H9 (cell line): Measurements from ENCODE around the gene LRP5. TPM values are rescaled to one million over a fixed set of nuclear protein-coding genes. Genes with fewer than 3 reads are reported as not detected.

ENCODE experiments used
- DNase-seq: peaks from one replicate; pipeline ENCODE4 v3.0.0-alpha.2; 2017
- H2AFZ ChIP-seq: one replicate; pipeline ENCODE4 v1.6.1; 2013; ENCODE audit warnings: mild to moderate bottlenecking, low read length, control low read depth, moderate library complexity
- H2AK5ac ChIP-seq: 2 replicates; pipeline ENCODE4 v1.6.1; 2013; ENCODE audit warnings: low read length, control low read depth, mixed read lengths; ENCODE audit not compliant: insufficient read length
- H2BK120ac ChIP-seq: one replicate; pipeline ENCODE4 v1.6.1; 2013; ENCODE audit warnings: low read depth, mild to moderate bottlenecking, low read length, control low read depth, inconsistent platforms; ENCODE audit not compliant: poor library complexity, severe bottlenecking
- H2BK12ac ChIP-seq: 2 replicates; pipeline ENCODE4 v1.6.1; 2013; ENCODE audit warnings: low read length, control low read depth, mixed read lengths, low read depth; ENCODE audit not compliant: insufficient read length
- H2BK15ac ChIP-seq: 2 replicates; pipeline ENCODE4 v1.6.1; 2013; ENCODE audit warnings: low read depth, low read length, control low read depth
- H2BK20ac ChIP-seq: one replicate; pipeline ENCODE4 v1.6.1; 2013; ENCODE audit warnings: low read depth, mild to moderate bottlenecking, low read length, control low read depth, inconsistent platforms; ENCODE audit not compliant: poor library complexity, severe bottlenecking
- H2BK5ac ChIP-seq: 2 replicates; pipeline ENCODE4 v1.6.1; 2013; ENCODE audit warnings: low read length, control low read depth, mixed read lengths; ENCODE audit not compliant: insufficient read length
- H3K14ac ChIP-seq: 2 replicates; pipeline ENCODE4 v1.6.1; 2013; ENCODE audit warnings: low read length, control low read depth; ENCODE audit not compliant: insufficient read depth
- H3K18ac ChIP-seq: 2 replicates; pipeline ENCODE4 v1.6.1; 2013; ENCODE audit warnings: low read depth, mild to moderate bottlenecking, mixed read lengths, low read length, control low read depth; ENCODE audit not compliant: insufficient read length
- H3K23ac ChIP-seq: 2 replicates; pipeline ENCODE4 v1.6.1; 2013; ENCODE audit warnings: low read length, control low read depth, mixed read lengths, low read depth; ENCODE audit not compliant: insufficient read length
- H3K23me2 ChIP-seq: 2 replicates; pipeline ENCODE4 v1.6.1; 2013; ENCODE audit warnings: low read depth, mild to moderate bottlenecking, mixed read lengths, low read length, control low read depth; ENCODE audit not compliant: insufficient read length, poor library complexity, severe bottlenecking
- H3K27ac ChIP-seq: 2 replicates; pipeline ENCODE4 v1.5.1; 2013; ENCODE audit warnings: low read length, control low read depth, mixed read lengths, low read depth; ENCODE audit not compliant: insufficient read length
- H3K27me3 ChIP-seq: 2 replicates; pipeline ENCODE4 v1.6.1; 2013; ENCODE audit warnings: low read length, control low read depth, inconsistent platforms; ENCODE audit not compliant: insufficient read depth
- H3K4ac ChIP-seq: 2 replicates; pipeline ENCODE4 v1.6.1; 2013; ENCODE audit warnings: low read depth, mild to moderate bottlenecking, control low read depth, inconsistent platforms, low read length, moderate library complexity
- H3K4me1 ChIP-seq: 2 replicates; pipeline ENCODE4 v1.6.1; 2013; ENCODE audit warnings: low read length, control low read depth, inconsistent platforms; ENCODE audit not compliant: insufficient read depth
- H3K4me2 ChIP-seq: 2 replicates; pipeline ENCODE4 v1.6.1; 2013; ENCODE audit warnings: low read length, control low read depth, mixed read lengths; ENCODE audit not compliant: insufficient read length, insufficient read depth
- H3K56ac ChIP-seq: 2 replicates; pipeline ENCODE4 v1.6.1; 2013; ENCODE audit warnings: low read depth, mild to moderate bottlenecking, mixed read lengths, low read length, control low read depth; ENCODE audit not compliant: insufficient read length
- H3K79me1 ChIP-seq: 2 replicates; pipeline ENCODE4 v1.6.1; 2013; ENCODE audit warnings: low read depth, mild to moderate bottlenecking, moderate library complexity, low read length, control low read depth, inconsistent platforms; ENCODE audit not compliant: insufficient read depth, poor library complexity, severe bottlenecking
- H3K79me2 ChIP-seq: 2 replicates; pipeline ENCODE4 v1.6.1; 2013; ENCODE audit warnings: low read length, control low read depth, inconsistent platforms; ENCODE audit not compliant: insufficient read depth
- H3K9ac ChIP-seq: 2 replicates; pipeline ENCODE4 v1.6.1; 2013; ENCODE audit warnings: low read length, control low read depth, mixed read lengths; ENCODE audit not compliant: insufficient read length; ENCODE audit errors: extremely low read depth
- H3K9me3 ChIP-seq: one replicate; pipeline ENCODE4 v1.6.1; 2013; ENCODE audit warnings: low read depth, low read length, inconsistent platforms; ENCODE audit not compliant: control insufficient read depth
- H3T11ph ChIP-seq: one replicate; pipeline ENCODE4 v1.6.1; 2013; ENCODE audit warnings: mild to moderate bottlenecking, low read length, control low read depth, inconsistent platforms
- H4K20me1 ChIP-seq: one replicate; pipeline ENCODE4 v1.6.1; 2013; ENCODE audit not compliant: control insufficient read depth, insufficient read length, insufficient read depth
- H4K5ac ChIP-seq: 2 replicates; pipeline ENCODE4 v1.6.1; 2013; ENCODE audit warnings: low read depth, mild to moderate bottlenecking, mixed read lengths, low read length, control low read depth; ENCODE audit not compliant: insufficient read length
- H4K8ac ChIP-seq: replicated peaks from 2 replicates; pipeline ENCODE4 v1.6.1; 2013; ENCODE audit warnings: low read length, control low read depth, mixed read lengths, low read depth; ENCODE audit not compliant: insufficient read length
- H4K91ac ChIP-seq: 2 replicates; pipeline ENCODE4 v1.6.1; 2013; ENCODE audit warnings: low read depth, mild to moderate bottlenecking, moderate library complexity, mixed read lengths, low read length, control low read depth; ENCODE audit not compliant: insufficient read length
- H3K27ac Mint-ChIP-seq, 3 experiments: 2 replicates in 2 of 3; 3 replicates in 1 of 3; pipeline ENCODE4 v1.8.0; 2020 to 2021; ENCODE audit warnings: mixed read lengths in 3 of 3, mild to moderate bottlenecking in 1 of 3, moderate library complexity in 1 of 3
- H3K27me3 Mint-ChIP-seq: 2 replicates; pipeline ENCODE4 v1.8.0; 2021; ENCODE audit warnings: low read depth, mild to moderate bottlenecking, moderate library complexity, mixed read lengths
- H3K36me3 Mint-ChIP-seq, 3 experiments: 2 replicates in 2 of 3; 3 replicates in 1 of 3; pipeline ENCODE4 v1.8.0; 2020 to 2021; ENCODE audit warnings: low read depth in 3 of 3, mixed read lengths in 3 of 3; ENCODE audit not compliant: insufficient read depth in 1 of 3
- H3K4me1 Mint-ChIP-seq, 2 experiments: 2 replicates each; pipeline ENCODE4 v1.8.0; 2020; ENCODE audit warnings: mixed read lengths in 2 of 2
- H3K4me3 Mint-ChIP-seq, 2 experiments: 2 replicates in 1 of 2; 3 replicates in 1 of 2; pipeline ENCODE4 v1.8.0; 2020 to 2021; ENCODE audit warnings: mild to moderate bottlenecking in 2 of 2, mixed read lengths in 2 of 2, moderate library complexity in 1 of 2
- H3K9me3 Mint-ChIP-seq, 2 experiments: 2 replicates in 1 of 2; 3 replicates in 1 of 2; pipeline ENCODE4 v1.8.0; 2020; ENCODE audit warnings: mild to moderate bottlenecking in 2 of 2, mixed read lengths in 2 of 2, moderate library complexity in 1 of 2
- CTCF ChIP-seq: fragments of 200-600 bp; sonication (generic); conservative IDR thresholded peaks from 3 replicates; pipeline ENCODE4 v1.8.0; 2021; ENCODE audit warnings: antibody characterized with exemption, mild to moderate bottlenecking
- WGBS: extraction: QIAGEN DNeasy Blood & Tissue Kit; methylation state at CpG from one replicate; pipeline ENCODE4 v1.1.7; 2013; ENCODE audit warnings: missing lambda C conversion rate, low lambda C conversion rate, mixed read lengths; ENCODE audit not compliant: insufficient read length; ENCODE audit errors: extremely low coverage; 5-methylcytosine and 5-hydroxymethylcytosine counted together
- total RNA-seq: library from RNA; stranded (reverse); gene quantifications from 2 replicates; pipeline ENCODE4 v1.2.1, GENCODE V29; 2021

Gene LRP5
- total RNA-seq, 1 experiment from 2014 or later, result 38.4 TPM

GRCh38 chr11:68297052-68297378 is 15.4 kb upstream of the LRP5 start:
- H2BK15ac ChIP-seq, result no peak overlapping the region
- no peaks in the 10 kb centered on the region; the same call in 1 of the 2 replicates for H3K4me1 ChIP-seq
- H3K23me2 ChIP-seq, result no peaks in the 10 kb centered on the region
- H3K23ac ChIP-seq, result no peak overlapping the region
- no peak overlapping the region for H4K91ac ChIP-seq
- no peaks in the 10 kb centered on the region for H3K36me3 Mint-ChIP-seq
- H3K4me1 Mint-ChIP-seq, result peaks cover 0 to 2% of the 10 kb centered on the region in 2 experiments; a peak in 1 of 4 replicates
- no peak overlapping the region for H3K27ac ChIP-seq
- H3K27ac Mint-ChIP-seq, result 0 out of 7 replicates have a peak overlapping the region, but pooled peaks of 1 of the 3 experiments have one; percentile 44
- H2BK12ac ChIP-seq, result no peak overlapping the region
- H4K5ac ChIP-seq, result no peak overlapping the region
- H2BK5ac ChIP-seq, result no peak overlapping the region
- H3K4me3 Mint-ChIP-seq, result no peak overlapping the region
- no peak overlapping the region for H3K18ac ChIP-seq
- no peak overlapping the region for H3K14ac ChIP-seq
- no peaks in the 10 kb centered on the region for H4K20me1 ChIP-seq
- no peak overlapping the region for H3K9ac ChIP-seq
- no peak overlapping the region for H3T11ph ChIP-seq
- no peak overlapping the region for H3K4ac ChIP-seq
- H3K27me3 ChIP-seq, result no peaks in the 10 kb centered on the region
- no peak overlapping the region for H4K8ac ChIP-seq
- no peaks in the 10 kb centered on the region for H3K79me1 ChIP-seq
- no CpG with 5 or more reads among the region's 6 CpGs for WGBS
- DNase-seq, result no peak
- H2AK5ac ChIP-seq, result no peak overlapping the region
- no peaks in the 10 kb centered on the region for H3K9me3 Mint-ChIP-seq
- TF ChIP-seq CTCF, result no peak
- no peak overlapping the region for H2BK20ac ChIP-seq
- H2AFZ ChIP-seq, result no peak overlapping the region
- H3K56ac ChIP-seq, result no peak overlapping the region
- H3K4me2 ChIP-seq, result no peak overlapping the region
- H3K79me2 ChIP-seq, result no peaks in the 10 kb centered on the region
- H3K9me3 ChIP-seq, result no peaks in the 10 kb centered on the region
- no peak overlapping the region for H2BK120ac ChIP-seq
- H3K27me3 Mint-ChIP-seq, result peaks cover 2% of the 10 kb centered on the region
